PC-3 (cell line): Measurements from ENCODE around the gene HMGXB4.

ENCODE experiments used
- CTCF ChIP-seq: fragments of 300-600 bp; sonication (generic); conservative IDR thresholded peaks from 2 replicates; pipeline ENCODE4 v1.5.1; 2017; ENCODE audit warnings: antibody characterized with exemption, low read depth, mild to moderate bottlenecking, low read length
- EZH2 ChIP-seq: fragments of 300-600 bp; sonication (generic); IDR thresholded peaks from one replicate; pipeline ENCODE4 v1.6.1; 2017; ENCODE audit warnings: antibody characterized with exemption, mild to moderate bottlenecking, low read length; ENCODE audit not compliant: unreplicated experiment
- EZH2phosphoT487 ChIP-seq: fragments of 300-600 bp; sonication (generic); IDR thresholded peaks from 2 replicates; pipeline ENCODE4 v1.6.1; 2018; ENCODE audit warnings: mild to moderate bottlenecking, antibody characterized with exemption, low read length, borderline replicate concordance

GRCh38 chr22:35209203-35209602, 48.1 kb upstream of the HMGXB4 start:
- TF ChIP-seq CTCF (no peak), EZH2 (no peak), EZH2phosphoT487 (no peak)
